HG02678 (cell line): Measurements from ENCODE around the gene PPP6R2.

ENCODE experiments used
- ATAC-seq: cut with Tn5 transposase; IDR thresholded peaks from one replicate; pipeline ENCODE4 v1.9.1; 2021; ENCODE audit warnings: mild to moderate bottlenecking, moderate library complexity; ENCODE audit not compliant: unreplicated experiment

PPP6R2 gene

DNA sequence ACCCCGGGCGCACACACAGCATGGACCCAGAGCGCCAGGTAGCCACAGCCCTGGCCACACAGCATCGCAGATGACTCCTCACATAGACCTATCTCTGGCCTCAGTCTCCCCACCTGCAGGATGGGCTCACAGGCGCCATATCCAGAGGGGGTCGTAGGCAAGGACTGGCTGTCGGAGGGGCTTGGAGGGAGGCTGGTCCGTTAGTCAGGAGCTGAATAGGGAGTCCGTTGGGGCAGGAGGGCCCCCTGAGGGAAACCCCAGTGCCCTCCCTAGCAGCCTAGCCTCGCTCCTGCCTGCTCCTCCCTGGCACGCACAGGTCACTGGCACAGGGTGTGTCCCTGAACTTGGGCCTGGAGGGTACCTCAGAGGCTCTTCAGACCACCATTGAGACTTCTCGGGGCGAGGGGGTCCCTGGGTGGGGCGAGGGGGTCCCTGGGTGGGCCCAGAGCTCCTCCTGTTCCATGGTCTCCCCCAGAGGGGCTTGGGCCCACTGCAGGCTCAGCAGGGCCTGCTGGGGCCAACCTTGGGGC is 37.7 kb upstream of the PPP6R2 start:
- ATAC-seq = no peak

DNA sequence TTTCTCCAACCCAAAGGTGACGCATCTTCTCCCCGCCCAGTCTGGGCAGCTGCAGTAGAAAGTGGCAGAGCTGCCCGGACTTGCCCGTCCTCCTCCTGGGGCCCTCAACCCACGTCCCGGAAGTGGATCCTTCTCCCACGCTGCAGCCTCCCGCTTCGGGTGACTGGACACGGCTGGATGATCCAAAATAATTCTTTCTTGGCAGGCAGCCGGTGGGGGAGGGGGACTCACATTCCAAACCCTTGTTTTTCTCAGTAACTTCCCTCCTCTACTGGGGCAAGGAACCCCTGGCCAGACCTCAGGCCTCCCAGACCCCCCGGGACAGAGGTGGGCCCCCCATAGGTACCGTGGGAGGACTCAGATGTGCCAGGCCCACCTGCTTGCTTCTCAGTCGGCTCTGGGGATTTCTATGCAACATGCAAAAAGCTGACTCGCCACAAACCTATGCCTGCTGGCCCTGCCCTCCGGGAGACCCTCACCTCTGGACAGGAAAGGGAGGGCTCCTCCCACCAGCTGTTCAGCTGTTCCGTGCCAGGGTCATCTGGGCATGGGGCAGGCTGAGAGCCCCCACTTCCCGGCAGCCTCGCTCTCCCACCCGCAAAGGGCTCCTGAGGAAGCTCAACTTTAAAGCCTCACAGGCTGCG is 37.1 kb upstream of the PPP6R2 start:
- ATAC-seq = no peak

- peak; percentile 43 for ATAC-seq
Observed at GRCh38 chr22:50306753-50307749, 36.1 kb upstream of the PPP6R2 start, which contains the start of gene PLXNB2. Gene PLXNB2, minus strand, starts transcription at chr22:50307646. Its CDS starts 17,062 bp downstream, at chr22:50290584.

- no peak for ATAC-seq
Observed at GRCh38 chr22:50307890-50308596, 35.1 kb upstream of the PPP6R2 start.

GRCh38 chr22:50308597-50308935 is 34.6 kb upstream of the PPP6R2 start:
- no peak for ATAC-seq

DNA sequence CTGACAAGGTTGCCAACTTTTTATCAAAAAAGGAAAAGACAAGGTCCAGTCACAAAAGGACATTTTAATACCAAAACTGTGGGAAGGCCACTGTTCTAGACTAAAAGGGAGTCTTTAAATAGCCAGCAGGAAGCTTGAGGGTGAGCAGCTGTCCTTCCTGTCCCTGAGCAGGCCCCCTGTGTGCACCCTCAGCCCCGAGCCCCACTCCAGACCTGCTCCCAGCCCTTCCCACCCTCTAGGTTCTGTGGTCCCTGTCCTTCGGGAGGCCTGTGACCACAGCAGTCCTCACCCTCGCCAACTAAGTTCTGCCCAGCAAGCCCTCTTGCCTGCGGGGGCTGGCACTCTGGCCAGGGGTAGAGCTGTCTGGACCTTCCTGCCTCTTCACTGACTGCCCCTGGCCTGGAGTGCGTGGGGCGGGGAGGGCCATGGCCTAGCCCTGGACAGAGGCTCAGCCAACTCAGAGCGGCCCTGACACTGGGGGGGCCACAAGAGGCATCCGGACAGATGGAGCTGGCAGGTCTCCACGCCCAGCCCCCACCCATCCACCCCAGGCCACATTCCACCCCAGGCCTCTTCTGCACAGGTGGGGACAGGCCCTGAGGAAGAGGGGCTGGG is 34.0 kb upstream of the PPP6R2 start:
- no peak for ATAC-seq

DNA sequence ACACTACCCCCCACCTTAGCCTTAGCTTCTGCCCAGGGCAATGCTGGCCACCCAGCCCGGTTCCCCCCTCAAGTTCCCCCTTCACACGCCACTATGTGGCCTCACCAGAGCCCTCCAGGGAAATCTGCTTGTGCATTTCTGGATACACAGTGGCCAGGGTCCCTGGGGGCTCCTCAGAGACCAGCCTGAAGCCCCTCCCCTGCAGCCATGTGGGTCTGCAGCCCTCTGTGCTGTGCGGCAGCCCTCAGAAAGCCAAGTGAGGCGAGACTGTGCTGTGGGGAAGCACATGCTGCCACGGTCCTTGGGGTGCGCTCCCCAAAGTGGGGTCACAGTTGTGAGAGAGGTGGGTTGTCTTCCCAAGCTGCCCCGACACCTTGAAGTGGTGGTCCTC is 33.5 kb upstream of the PPP6R2 start:
- ATAC-seq = no peak

- no peak for ATAC-seq
Observed at GRCh38 chr22:50310031-50310722, 33.0 kb upstream of the PPP6R2 start.

DNA sequence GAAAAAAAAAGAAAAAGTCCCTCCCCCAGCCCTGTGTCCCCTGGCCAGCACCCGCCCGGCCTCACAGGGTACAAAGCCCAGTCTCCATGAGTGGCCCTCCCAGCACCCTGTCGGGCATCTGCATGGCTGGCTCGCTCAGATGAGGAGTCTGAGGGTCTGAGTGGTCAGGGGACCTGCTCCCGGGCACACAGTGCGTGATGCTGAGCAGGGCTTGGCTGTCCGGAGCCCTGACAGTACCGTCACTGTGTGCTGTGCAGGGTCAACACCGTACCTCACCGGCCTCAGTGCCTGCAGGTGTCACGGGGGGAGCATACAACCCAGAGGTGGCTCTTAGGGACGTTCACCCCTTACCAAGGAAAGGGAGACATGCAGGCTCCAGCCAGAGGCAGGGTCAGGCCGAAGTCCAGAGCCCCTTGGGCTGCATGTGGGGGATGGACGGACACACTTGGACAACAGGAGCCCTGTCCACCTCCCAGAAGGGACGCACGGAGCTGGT is 32.1 kb upstream of the PPP6R2 start:
- ATAC-seq = no peak

DNA sequence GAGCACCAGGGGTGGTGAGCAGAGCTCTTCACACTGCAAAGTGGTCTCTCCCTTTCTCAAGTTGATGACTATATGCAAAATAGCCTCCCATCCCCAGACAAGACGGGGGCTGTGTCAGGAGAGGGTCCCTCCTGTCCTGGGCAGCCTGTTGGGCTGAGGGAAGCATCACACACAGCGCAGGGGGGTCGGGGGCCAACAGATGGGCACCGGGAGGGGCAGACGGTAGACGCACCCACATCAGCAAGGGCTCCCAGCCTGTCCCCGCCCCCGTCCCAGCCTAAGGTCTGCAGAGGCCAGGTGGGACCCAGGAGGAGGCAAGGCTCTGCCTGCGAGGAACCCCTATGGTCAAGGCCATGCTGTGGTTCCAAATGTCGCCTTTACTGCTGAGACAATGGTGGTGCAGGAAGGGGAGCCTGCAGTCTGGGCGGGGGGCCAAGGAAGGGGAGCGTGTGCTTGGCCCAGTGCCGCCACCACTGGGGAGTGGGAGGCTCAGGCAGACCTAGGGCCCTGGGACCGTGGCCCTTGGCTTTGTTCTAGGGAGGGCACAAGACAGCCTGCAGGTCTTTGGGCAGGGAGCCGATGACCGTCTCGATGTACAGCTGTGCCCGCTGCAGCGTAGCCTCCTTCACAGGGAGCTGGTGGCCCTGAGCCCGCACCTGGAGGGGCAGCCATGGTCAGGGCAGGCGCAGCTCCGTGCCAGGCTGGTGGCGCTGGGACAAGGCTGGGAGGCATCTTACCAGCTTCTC is 31.3 kb upstream of the PPP6R2 start:
- ATAC-seq = no peak

GRCh38 chr22:50312371-50312770 is 30.8 kb upstream of the PPP6R2 start:
- ATAC-seq = no peak

DNA sequence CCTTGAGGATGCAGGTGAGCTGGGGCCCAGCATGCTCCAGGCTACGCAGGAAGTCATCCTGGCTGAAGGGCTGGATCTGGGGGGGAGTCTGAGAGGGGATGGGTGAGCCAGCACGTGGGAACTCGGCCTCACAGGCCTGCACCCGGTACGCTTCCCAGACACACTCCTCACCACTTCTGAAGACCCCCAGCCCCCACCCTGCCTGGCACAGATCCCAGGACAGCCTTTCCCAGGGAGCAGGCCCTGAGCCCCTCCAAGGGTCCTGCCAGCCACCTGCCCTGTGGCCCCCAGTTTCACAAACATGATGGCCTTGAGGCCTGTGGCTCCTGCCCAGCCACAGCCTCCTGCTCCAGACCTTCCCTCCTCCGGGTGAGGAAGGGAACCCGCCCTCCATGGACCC is 30.1 kb upstream of the PPP6R2 start:
- ATAC-seq = no peak

DNA sequence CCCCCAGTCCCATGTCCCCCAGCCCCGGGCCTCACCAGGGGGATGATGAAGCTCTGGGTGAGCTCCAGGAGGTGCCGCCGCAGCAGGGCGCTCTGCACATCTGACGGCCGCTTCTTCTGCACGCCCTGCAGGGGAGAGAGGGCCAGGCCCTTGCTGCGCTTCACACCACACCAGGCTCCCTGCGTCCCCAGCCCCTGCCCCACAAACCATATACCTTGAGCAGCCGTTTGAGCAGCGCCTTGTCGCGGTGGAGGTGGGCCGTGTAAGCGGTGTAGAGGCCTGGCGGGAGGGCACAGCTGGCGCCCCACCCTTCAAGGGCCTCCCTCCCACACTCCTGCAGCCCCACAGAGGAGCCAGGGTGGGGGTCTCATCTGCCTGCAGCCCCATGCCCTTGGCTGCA is 29.5 kb upstream of the PPP6R2 start:
- no peak for ATAC-seq

DNA sequence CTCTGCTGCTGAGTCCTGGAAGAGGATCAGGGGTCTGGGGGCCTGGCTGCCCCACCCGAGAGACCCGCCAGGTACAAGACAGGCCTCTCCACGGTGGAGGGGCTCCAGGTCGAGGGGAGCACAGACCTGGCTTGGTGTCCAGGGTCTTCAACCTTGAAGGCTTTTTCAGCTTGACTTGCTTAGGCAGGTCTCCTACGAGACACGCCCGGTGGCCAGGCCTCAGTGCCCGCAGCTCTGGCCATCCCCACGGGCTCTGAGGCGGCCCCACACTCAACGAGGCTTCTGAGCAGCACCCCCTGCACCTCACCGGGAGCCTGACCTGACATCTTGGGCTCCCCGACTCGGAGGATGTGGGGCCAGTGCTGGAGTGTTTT is 29.1 kb upstream of the PPP6R2 start:
- peak; percentile 9 for ATAC-seq

DNA sequence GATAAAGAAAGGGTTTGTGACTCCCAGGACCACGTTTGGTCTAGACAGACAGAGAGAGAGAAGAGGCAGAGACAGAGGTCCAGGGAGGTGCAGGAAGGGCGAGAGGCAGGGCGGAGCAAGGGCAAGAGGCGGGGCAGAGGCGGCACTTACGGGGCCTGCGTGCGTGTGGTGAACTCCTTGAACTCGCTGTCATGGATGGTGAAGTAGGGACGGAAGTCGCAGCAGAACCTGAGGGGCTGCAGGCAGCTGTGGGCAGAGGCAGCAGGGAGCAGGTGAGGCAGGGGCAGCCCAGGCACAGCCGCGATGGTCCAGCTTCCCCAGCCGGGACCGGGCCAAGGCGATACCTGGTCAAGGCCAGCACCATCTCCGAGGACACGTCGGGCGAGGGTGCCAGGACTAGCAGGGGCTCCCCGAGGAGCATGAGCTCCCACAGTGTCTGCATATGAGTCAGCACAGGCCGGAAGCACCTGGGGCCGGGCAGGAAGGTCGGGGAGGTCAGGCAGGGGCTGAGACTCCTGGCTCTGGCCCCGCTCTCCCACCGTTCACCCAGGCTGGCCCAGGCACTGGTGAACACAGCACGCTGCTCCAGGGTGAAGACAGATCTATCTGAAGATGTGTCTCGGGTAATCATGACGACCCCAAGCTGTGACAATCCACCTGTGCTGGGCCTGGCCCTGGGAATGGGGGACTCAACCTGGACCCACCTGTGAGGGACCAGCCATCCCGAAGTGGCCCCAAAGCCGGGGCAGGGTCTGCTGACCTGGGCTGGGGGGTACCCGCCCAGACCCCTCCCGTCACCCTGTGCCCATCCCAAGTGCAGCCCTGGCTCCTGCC is 28.5 kb upstream of the PPP6R2 start:
- peak; percentile 72 for ATAC-seq

GRCh38 chr22:50315289-50316113 is 27.6 kb upstream of the PPP6R2 start:
- ATAC-seq = peak; percentile 5
